SK-N-MC (cell line): ENCODE measurements around the gene MAP7D2.
A peak's percentile ranks its signal among the peaks of the same experiment; 100 is the strongest.
"Not testable (repeated sequence)": the region's sequence is repeated elsewhere in the genome, so short reads cannot be mapped to it uniquely, and the experiment has no call there.

Experiments
- DNase-seq: peaks from one replicate; pipeline ENCODE4 v3.0.0-alpha.2; 2011; ENCODE audit warnings: low read depth, low spot score
- H3K27ac ChIP-seq: fragments of 200-600 bp; sonication (generic); 2 replicates; pipeline ENCODE4 v1.5.1; 2016; ENCODE audit warnings: mixed run types
- H3K36me3 ChIP-seq: fragments of 200-600 bp; sonication (generic); 2 replicates; pipeline ENCODE4 v1.6.1; 2017; ENCODE audit warnings: antibody characterized with exemption, low read length, mixed read lengths; ENCODE audit not compliant: insufficient read depth
- H3K4me3 ChIP-seq: fragments of 200-600 bp; sonication (generic); 2 replicates; pipeline ENCODE4 v1.5.1; 2016
- H3K9ac ChIP-seq: fragments of 200-600 bp; sonication (generic); 2 replicates; pipeline ENCODE4 v1.8.0; 2017; ENCODE audit warnings: mixed run types, mixed read lengths; ENCODE audit not compliant: insufficient read length
- H3K9me3 ChIP-seq: fragments of 200-600 bp; sonication (generic); 2 replicates; pipeline ENCODE4 v1.6.1; 2017; ENCODE audit warnings: low read depth, mild to moderate bottlenecking, antibody characterized with exemption, low read length, moderate library complexity, mixed read lengths
- EZH2 ChIP-seq: fragments of 200-600 bp; sonication (generic); IDR thresholded peaks from one replicate; pipeline ENCODE4 v1.6.1; 2017; ENCODE audit warnings: antibody characterized with exemption
- FOXP2 ChIP-seq: optimal IDR thresholded peaks from 2 replicates; pipeline ENCODE3; 2011; ENCODE audit warnings: mild to moderate bottlenecking, moderate library complexity; ENCODE audit not compliant: insufficient read depth; ENCODE audit errors: extremely low read length, control extremely low read depth
- POLR2AphosphoS5 ChIP-seq: IDR thresholded peaks from 2 replicates; pipeline ENCODE4 v1.6.1; 2012; ENCODE audit warnings: mild to moderate bottlenecking, low read depth, low read length, borderline replicate concordance

MAP7D2 gene

GRCh38 chrX:20116577-20117240 lies at the start of gene MAP7D2:
Gene MAP7D2 (minus strand): TSS chrX:20116907. CDS start chrX:20116879, 28 bp downstream.
- TF ChIP-seq EZH2, result no peak
- TF ChIP-seq FOXP2, result no peak
- no peak for TF ChIP-seq POLR2AphosphoS5
- H3K9ac ChIP-seq, result no peak within 1 kb of the TSS
- DNase-seq, result no peak
- H3K4me3 ChIP-seq, result no peak within 1 kb of the TSS
- no peaks in the 10 kb centered on the region for H3K9me3 ChIP-seq
- H3K27ac ChIP-seq, result 0 out of 2 replicates have a peak within 1 kb of the TSS, but pooled peaks have one; percentile 36
- H3K36me3 ChIP-seq, result no peaks in the 10 kb centered on the region

GRCh38 chrX:20162516-20162915 lies 45.8 kb upstream of the MAP7D2 start:
- not testable (repeated sequence) for H3K9ac ChIP-seq, H3K27ac ChIP-seq, H3K9me3 ChIP-seq, H3K4me3 ChIP-seq, DNase-seq, H3K36me3 ChIP-seq

GRCh38 chrX:20159797-20160385 lies 43.2 kb upstream of the MAP7D2 start:
- TF ChIP-seq FOXP2 (no peak), EZH2 (no peak), POLR2AphosphoS5 (no peak)
- no peak overlapping the region for H3K4me3 ChIP-seq
- DNase-seq, result no peak
- no peak overlapping the region for H3K27ac ChIP-seq
- peaks cover 7% of the 10 kb centered on the region; the same call in 1 of the 2 replicates for H3K36me3 ChIP-seq
- H3K9ac ChIP-seq, result no peak overlapping the region
- no peaks in the 10 kb centered on the region for H3K9me3 ChIP-seq

- TF ChIP-seq POLR2AphosphoS5 (no peak), FOXP2 (no peak), EZH2 (no peak)
- H3K9me3 ChIP-seq, result no peaks in the 10 kb centered on the region
- no peak overlapping the region for H3K27ac ChIP-seq
- DNase-seq, result no peak
- no peak overlapping the region for H3K4me3 ChIP-seq
- no peak overlapping the region for H3K9ac ChIP-seq
- H3K36me3 ChIP-seq, result peaks cover 10% of the 10 kb centered on the region; the same call in 1 of the 2 replicates
Observed at GRCh38 chrX:20151689-20152088, 35.0 kb upstream of the MAP7D2 start.

- H3K9ac ChIP-seq, result no peak overlapping the region
- H3K9me3 ChIP-seq, result no peaks in the 10 kb centered on the region
- no peak overlapping the region for H3K27ac ChIP-seq
- no peak for DNase-seq
- 0 out of 2 replicates have a peak, but pooled peaks cover under 1% of the 10 kb centered on the region for H3K36me3 ChIP-seq
- no peak overlapping the region for H3K4me3 ChIP-seq
- no peak for TF ChIP-seq POLR2AphosphoS5
- no peak for TF ChIP-seq FOXP2
- no peak for TF ChIP-seq EZH2
Observed at GRCh38 chrX:20149326-20149725, 32.6 kb upstream of the MAP7D2 start.

GRCh38 chrX:20147561-20147960 lies 30.9 kb upstream of the MAP7D2 start:
- H3K27ac ChIP-seq, result no peak overlapping the region

GRCh38 chrX:20144491-20144890 lies 27.8 kb upstream of the MAP7D2 start:
- Histone ChIP-seq H3K36me3 (peaks cover 11% of the 10 kb centered on the region), H3K4me3 (no peak overlapping the region), H3K9ac (no peak overlapping the region), H3K27ac (no peak overlapping the region), H3K9me3 (no peaks in the 10 kb centered on the region)
- no peak for DNase-seq
- TF ChIP-seq EZH2, result no peak
- TF ChIP-seq FOXP2, result no peak
- no peak for TF ChIP-seq POLR2AphosphoS5

More at GRCh38 chrX:20147561-20147960, 30.9 kb upstream of the MAP7D2 start:
- H3K9ac ChIP-seq, result no peak overlapping the region
- no peak overlapping the region for H3K4me3 ChIP-seq
- H3K36me3 ChIP-seq, result no peaks in the 10 kb centered on the region
- H3K9me3 ChIP-seq, result no peaks in the 10 kb centered on the region
- TF ChIP-seq POLR2AphosphoS5 (no peak), FOXP2 (no peak), EZH2 (no peak)
- no peak for DNase-seq

GRCh38 chrX:20143561-20143960 lies 26.9 kb upstream of the MAP7D2 start:
- TF ChIP-seq POLR2AphosphoS5, result no peak
- no peak for TF ChIP-seq FOXP2
- TF ChIP-seq EZH2, result no peak
- no peaks in the 10 kb centered on the region for H3K9me3 ChIP-seq
- DNase-seq, result no peak

GRCh38 chrX:20143111-20143510 lies 26.4 kb upstream of the MAP7D2 start:
- TF ChIP-seq FOXP2 (no peak), POLR2AphosphoS5 (no peak), EZH2 (no peak)

More at GRCh38 chrX:20143561-20143960, 26.9 kb upstream of the MAP7D2 start:
- Histone ChIP-seq H3K4me3 (no peak overlapping the region), H3K9ac (no peak overlapping the region), H3K36me3 (peaks cover 20% of the 10 kb centered on the region), H3K27ac (no peak overlapping the region)

More at GRCh38 chrX:20143111-20143510, 26.4 kb upstream of the MAP7D2 start:
- no peak for DNase-seq
- no peak overlapping the region for H3K9ac ChIP-seq
- peaks cover 24% of the 10 kb centered on the region for H3K36me3 ChIP-seq
- no peaks in the 10 kb centered on the region for H3K9me3 ChIP-seq
- H3K4me3 ChIP-seq, result no peak overlapping the region
- no peak overlapping the region for H3K27ac ChIP-seq
